Calu3 (cell line): ENCODE data around the gene GOLGA8K. TPM values are rescaled to one million over a fixed set of nuclear protein-coding genes. Genes with fewer than 3 reads are reported as not detected.

Experiments used
- total RNA-seq: library from RNA; stranded (reverse); gene quantifications from 2 replicates; pipeline ENCODE4 v1.2.3, GENCODE V29; 2022

The GOLGA8K gene
- total RNA-seq, 1 experiment from 2014 or later: not detected

Other genes starting within 250 kb of the GOLGA8K start
- gene GOLGA8O, start 52.3 kb upstream of the GOLGA8K start, total RNA-seq: not detected in 2 replicates
- 0.45 and 0.51 TPM in 2 replicates for gene GOLGA8N, start 190.2 kb upstream of the GOLGA8K start, total RNA-seq
- 28.7 and 32.8 TPM in 2 replicates for gene ARHGAP11A, start 212.2 kb upstream of the GOLGA8K start, total RNA-seq
- 1.9 TPM in 1 of 2 replicates, not detected in the other for gene SCG5, start 238.4 kb upstream of the GOLGA8K start, total RNA-seq